Head of caudate nucleus (tissue), 42 donors: ENCODE data around the gene TTC3.

Experiments used
- DNase-seq, 42 donors: peaks; one replicate each; pipeline versions ENCODE4 v3.0.0 to v3.0.0-alpha.2; 2020 to 2021; ENCODE audit warnings: mixed read lengths in 7 of 42
- intact Hi-C: fragments of 100-400 bp; cut with DNase I; formaldehyde crosslinking; loops from one replicate; pipeline ENCODE4 v1.15.0; 2022

Gene TTC3

GRCh38 chr21:37227071-37228002 lies 154.3 kb downstream of the TTC3 start:
- DNase-seq: peak in 1 of 42 donors; percentile 31

GRCh38 chr21:37228003-37228400 lies 154.9 kb downstream of the TTC3 start:
- intact Hi-C loops: no loop called here

More at GRCh38 chr21:37227071-37228002, 154.3 kb downstream of the TTC3 start:
- intact Hi-C loops: no loop called here

GRCh38 chr21:37230632-37231248 lies 157.7 kb downstream of the TTC3 start:
- intact Hi-C loops: no loop called here
- peak in 1 of 42 donors; percentile 37 for DNase-seq

More at GRCh38 chr21:37228003-37228400, 154.9 kb downstream of the TTC3 start:
- peak in 1 of 42 donors; percentile 29 for DNase-seq

- peak in 1 of 42 donors; percentile 17 for DNase-seq
- intact Hi-C loops: no loop called here
Observed at GRCh38 chr21:37231249-37231645, 158.2 kb downstream of the TTC3 start.

GRCh38 chr21:37231671-37232070 lies 158.6 kb downstream of the TTC3 start:
- peak in 1 of 42 donors; percentile 31 for DNase-seq
- intact Hi-C loops: no loop called here

GRCh38 chr21:37232274-37233018 lies 159.4 kb downstream of the TTC3 start:
- peak in 1 of 42 donors; percentile 28 for DNase-seq
- intact Hi-C loops: no loop called here

- intact Hi-C loops: no loop called here
- DNase-seq: peak in 1 of 42 donors; percentile 21
Observed at GRCh38 chr21:37233551-37234146, 160.6 kb downstream of the TTC3 start.

- no peak for DNase-seq
- intact Hi-C loops: no loop called here
Observed at GRCh38 chr21:37237346-37237745, 164.3 kb downstream of the TTC3 start.

- intact Hi-C loops: no loop called here
- DNase-seq: peak in 1 of 42 donors; percentile 17
Observed at GRCh38 chr21:37237764-37238163, 164.7 kb downstream of the TTC3 start.

GRCh38 chr21:37240978-37241377 lies 167.9 kb downstream of the TTC3 start:
- intact Hi-C loops: no loop called here

GRCh38 chr21:37241426-37241825 lies 168.4 kb downstream of the TTC3 start:
- intact Hi-C loops: no loop called here
- DNase-seq: no peak

More at GRCh38 chr21:37240978-37241377, 167.9 kb downstream of the TTC3 start:
- no peak for DNase-seq

- no peak for DNase-seq
- intact Hi-C loops: no loop called here
Observed at GRCh38 chr21:37243961-37244360, 170.9 kb downstream of the TTC3 start.

- intact Hi-C loops: no loop called here
- DNase-seq: peak in 1 of 42 donors; percentile 28
Observed at GRCh38 chr21:37244501-37245095, 171.5 kb downstream of the TTC3 start.

GRCh38 chr21:37245151-37245550 lies 172.1 kb downstream of the TTC3 start:
- intact Hi-C loops: no loop called here

GRCh38 chr21:37248298-37248697 lies 175.2 kb downstream of the TTC3 start:
- no peak for DNase-seq
- intact Hi-C loops: no loop called here

More at GRCh38 chr21:37245151-37245550, 172.1 kb downstream of the TTC3 start:
- DNase-seq: peak in 1 of 42 donors; percentile 17

GRCh38 chr21:37249112-37249904 lies 176.3 kb downstream of the TTC3 start:
- intact Hi-C loops: no loop called here
- DNase-seq: no peak

- DNase-seq: no peak
- intact Hi-C loops: no loop called here
Observed at GRCh38 chr21:37251294-37251634, 178.2 kb downstream of the TTC3 start.
